ENCODE data around the gene NTM.

The NTM gene

DNA sequence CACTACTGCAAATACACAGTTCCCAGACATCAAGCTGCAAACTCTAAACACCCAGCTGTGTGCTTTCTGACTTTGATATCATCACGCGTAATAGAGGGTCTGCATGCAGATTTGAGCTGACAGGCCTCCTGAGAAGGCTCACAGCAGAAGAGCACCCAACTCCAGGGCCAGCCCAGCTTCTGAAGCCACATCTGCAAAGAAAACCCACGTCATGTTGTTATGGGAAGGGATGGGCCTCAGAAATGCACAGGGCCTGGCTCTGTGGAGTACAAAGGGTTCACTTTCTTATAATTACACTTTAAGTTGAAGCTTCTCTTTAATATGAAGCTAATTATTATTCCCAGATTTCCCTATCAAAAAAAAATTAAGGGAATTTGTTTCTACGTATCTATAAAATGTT lies 927.9 kb downstream of the NTM start:
- Histone ChIP-seq H3K9me3 (ENCODE audit: low read length) (no peaks in the 10 kb centered on the region), H3K27me3 (ENCODE audit: insufficient read depth, low read length) (no peaks in the 10 kb centered on the region), H3K79me2 (ENCODE audit: insufficient read depth, low read length) (no peaks in the 10 kb centered on the region), H3K4me2 (ENCODE audit: low read length) (no peak overlapping the region), H3K9me2 (ENCODE audit: low read depth, low read length) (no peaks in the 10 kb centered on the region), H3K4me3 (ENCODE audit: low read depth, low read length, poor library complexity, severe bottlenecking) (no peak overlapping the region), H4K20me1 (ENCODE audit: insufficient read depth, low read length) (no peaks in the 10 kb centered on the region), H2AFZ (ENCODE audit: low read length) (no peak overlapping the region), H3F3A (ENCODE audit: insufficient read depth, low read length) (no peaks in the 10 kb centered on the region), H3K9ac (ENCODE audit: low read length) (no peak overlapping the region), H3K36me3 (ENCODE audit: insufficient read depth, low read length) (no peaks in the 10 kb centered on the region), H3K4me1 (ENCODE audit: insufficient read depth, low read length, severe bottlenecking) (no peaks in the 10 kb centered on the region), H3K27ac (ENCODE audit: low read depth, low read length, poor library complexity, severe bottlenecking) (no peak overlapping the region)
- no peak for TF ChIP-seq EZH2 (IDR thresholded peaks at IDR 0.05; ENCODE audit: borderline replicate concordance, low read length)
- TF ChIP-seq, protein P1, sequence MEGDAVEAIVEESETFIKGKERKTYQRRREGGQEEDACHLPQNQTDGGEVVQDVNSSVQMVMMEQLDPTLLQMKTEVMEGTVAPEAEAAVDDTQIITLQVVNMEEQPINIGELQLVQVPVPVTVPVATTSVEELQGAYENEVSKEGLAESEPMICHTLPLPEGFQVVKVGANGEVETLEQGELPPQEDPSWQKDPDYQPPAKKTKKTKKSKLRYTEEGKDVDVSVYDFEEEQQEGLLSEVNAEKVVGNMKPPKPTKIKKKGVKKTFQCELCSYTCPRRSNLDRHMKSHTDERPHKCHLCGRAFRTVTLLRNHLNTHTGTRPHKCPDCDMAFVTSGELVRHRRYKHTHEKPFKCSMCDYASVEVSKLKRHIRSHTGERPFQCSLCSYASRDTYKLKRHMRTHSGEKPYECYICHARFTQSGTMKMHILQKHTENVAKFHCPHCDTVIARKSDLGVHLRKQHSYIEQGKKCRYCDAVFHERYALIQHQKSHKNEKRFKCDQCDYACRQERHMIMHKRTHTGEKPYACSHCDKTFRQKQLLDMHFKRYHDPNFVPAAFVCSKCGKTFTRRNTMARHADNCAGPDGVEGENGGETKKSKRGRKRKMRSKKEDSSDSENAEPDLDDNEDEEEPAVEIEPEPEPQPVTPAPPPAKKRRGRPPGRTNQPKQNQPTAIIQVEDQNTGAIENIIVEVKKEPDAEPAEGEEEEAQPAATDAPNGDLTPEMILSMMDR (IDR thresholded peaks at IDR 0.05; ENCODE audit: low read length), result no peak

DNA sequence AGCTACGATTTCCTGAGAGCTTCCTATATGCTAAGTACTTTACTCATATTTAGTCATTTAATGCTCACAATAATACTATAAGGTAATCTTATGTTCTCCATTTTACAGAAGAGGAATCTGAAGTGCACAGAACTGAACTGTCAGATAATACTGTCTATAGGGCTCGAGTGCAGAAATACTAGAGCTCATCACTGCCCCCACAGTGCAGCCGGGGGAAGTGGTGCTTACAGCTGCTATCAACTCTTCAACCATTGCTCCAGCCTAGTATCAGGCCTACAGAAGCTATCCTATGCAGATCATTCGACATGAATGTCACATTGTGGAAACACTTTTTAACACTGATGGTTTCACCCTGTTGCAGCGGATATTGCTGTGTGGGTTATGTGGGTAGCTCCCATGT lies 929.9 kb downstream of the NTM start:
- Histone ChIP-seq H3K4me1 (ENCODE audit: insufficient read depth, low read length, severe bottlenecking) (no peaks in the 10 kb centered on the region), H3K4me2 (ENCODE audit: low read length) (no peak overlapping the region), H3K79me2 (ENCODE audit: insufficient read depth, low read length) (no peaks in the 10 kb centered on the region), H3K27ac (ENCODE audit: low read depth, low read length, poor library complexity, severe bottlenecking) (no peak overlapping the region), H3K9me3 (ENCODE audit: low read length) (no peaks in the 10 kb centered on the region), H2AFZ (ENCODE audit: low read length) (no peak overlapping the region), H3F3A (ENCODE audit: insufficient read depth, low read length) (no peaks in the 10 kb centered on the region), H4K20me1 (ENCODE audit: insufficient read depth, low read length) (no peaks in the 10 kb centered on the region), H3K36me3 (ENCODE audit: insufficient read depth, low read length) (no peaks in the 10 kb centered on the region), H3K27me3 (ENCODE audit: insufficient read depth, low read length) (no peaks in the 10 kb centered on the region), H3K9ac (ENCODE audit: low read length) (no peak overlapping the region), H3K9me2 (ENCODE audit: low read depth, low read length) (no peaks in the 10 kb centered on the region), H3K4me3 (ENCODE audit: low read depth, low read length, poor library complexity, severe bottlenecking) (no peak overlapping the region)
- no peak for TF ChIP-seq EZH2 (IDR thresholded peaks at IDR 0.05; ENCODE audit: borderline replicate concordance, low read length)
- TF ChIP-seq, protein P1 (IDR thresholded peaks at IDR 0.05; ENCODE audit: low read length), result peak; percentile 31; the same call in 1 of the 2 replicates

DNA sequence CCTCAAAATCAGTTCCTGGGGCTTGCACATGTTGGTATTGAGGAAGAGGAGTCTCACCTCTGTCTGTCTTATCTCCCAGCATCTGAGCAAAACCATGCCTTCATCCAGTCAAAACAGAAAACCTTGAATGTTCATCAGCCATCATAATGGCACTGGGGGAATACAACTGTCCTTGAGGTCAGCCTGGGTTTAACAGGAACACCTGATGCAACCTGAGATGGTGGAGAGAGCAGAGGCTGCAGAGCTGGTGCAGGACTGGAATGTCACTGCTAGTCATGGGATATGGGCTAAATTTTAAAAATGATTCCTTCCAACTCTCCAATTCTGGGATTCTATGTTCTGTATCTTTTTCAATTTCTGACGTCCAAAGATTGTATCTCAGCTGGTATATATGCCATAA lies 931.0 kb downstream of the NTM start:
- no peaks in the 10 kb centered on the region for H3F3A ChIP-seq (ENCODE audit: insufficient read depth, low read length)
- H3K79me2 ChIP-seq (ENCODE audit: insufficient read depth, low read length), result no peaks in the 10 kb centered on the region
- no peaks in the 10 kb centered on the region for H3K4me1 ChIP-seq (ENCODE audit: insufficient read depth, low read length, severe bottlenecking)
- H2AFZ ChIP-seq (ENCODE audit: low read length), result no peak overlapping the region
- no peaks in the 10 kb centered on the region for H3K36me3 ChIP-seq (ENCODE audit: insufficient read depth, low read length)
- TF ChIP-seq, protein P1 (IDR thresholded peaks at IDR 0.05; ENCODE audit: low read length), result no peak
- no peak for TF ChIP-seq EZH2 (IDR thresholded peaks at IDR 0.05; ENCODE audit: borderline replicate concordance, low read length)
- H3K9ac ChIP-seq (ENCODE audit: low read length), result no peak overlapping the region
- no peaks in the 10 kb centered on the region for H3K9me3 ChIP-seq (ENCODE audit: low read length)
- no peak overlapping the region for H3K4me3 ChIP-seq (ENCODE audit: low read depth, low read length, poor library complexity, severe bottlenecking)
- H3K9me2 ChIP-seq (ENCODE audit: low read depth, low read length), result no peaks in the 10 kb centered on the region
- no peaks in the 10 kb centered on the region for H3K27me3 ChIP-seq (ENCODE audit: insufficient read depth, low read length)
- no peak overlapping the region for H3K27ac ChIP-seq (ENCODE audit: low read depth, low read length, poor library complexity, severe bottlenecking)
- H3K4me2 ChIP-seq (ENCODE audit: low read length), result no peak overlapping the region
- no peaks in the 10 kb centered on the region for H4K20me1 ChIP-seq (ENCODE audit: insufficient read depth, low read length)

All from OCI-LY1 (cell line).